Loucy (cell line): ENCODE data around the gene LDLRAD4.

Source experiments
- H2AFZ ChIP-seq: fragments of 200-600 bp; sonication (generic); 2 replicates; pipeline ENCODE4 v1.6.0; 2016; ENCODE audit warnings: antibody characterized with exemption, mild to moderate bottlenecking, low read length, moderate library complexity
- H3F3A ChIP-seq: fragments of 200-600 bp; 2 replicates; pipeline ENCODE4 v1.6.0; 2016; ENCODE audit warnings: antibody characterized with exemption, low read depth, mild to moderate bottlenecking
- H3K27me3 ChIP-seq: fragments of 200-600 bp; sonication (generic); 2 replicates; pipeline ENCODE4 v1.6.1; 2014; ENCODE audit warnings: low read length, mild to moderate bottlenecking; ENCODE audit not compliant: insufficient read depth, poor library complexity, severe bottlenecking
- H3K36me3 ChIP-seq: fragments of 200-600 bp; sonication (generic); 2 replicates; pipeline ENCODE4 v1.6.1; 2016; ENCODE audit warnings: low read length; ENCODE audit not compliant: insufficient read depth
- H3K4me1 ChIP-seq: fragments of 200-600 bp; sonication (generic); 2 replicates; pipeline ENCODE4 v1.5.1; 2014; ENCODE audit warnings: low read length, mild to moderate bottlenecking; ENCODE audit not compliant: insufficient read depth, poor library complexity, severe bottlenecking
- H3K4me2 ChIP-seq: fragments of 200-600 bp; sonication (generic); 2 replicates; pipeline ENCODE4 v1.6.0; 2014; ENCODE audit warnings: antibody characterized with exemption, low read length, low read depth, mild to moderate bottlenecking; ENCODE audit not compliant: poor library complexity, severe bottlenecking
- H3K4me3 ChIP-seq: fragments of 200-600 bp; sonication (generic); 2 replicates; pipeline ENCODE4 v1.5.1; 2014; ENCODE audit warnings: low read length, mild to moderate bottlenecking, mixed read lengths; ENCODE audit not compliant: poor library complexity, severe bottlenecking
- H3K79me2 ChIP-seq: fragments of 200-600 bp; sonication (generic); 2 replicates; pipeline ENCODE4 v1.6.1; 2014; ENCODE audit warnings: low read length; ENCODE audit not compliant: insufficient read depth
- H3K9ac ChIP-seq: fragments of 200-600 bp; sonication (generic); 2 replicates; pipeline ENCODE4 v1.6.0; 2014; ENCODE audit warnings: mild to moderate bottlenecking, low read depth, low read length, moderate library complexity; ENCODE audit not compliant: poor library complexity, severe bottlenecking
- H3K9me2 ChIP-seq: fragments of 200-600 bp; sonication (generic); replicated peaks from 2 replicates; pipeline ENCODE4 v1.6.1; 2016; ENCODE audit warnings: low read depth, low read length, mixed read lengths
- H3K9me3 ChIP-seq: fragments of 200-600 bp; sonication (generic); 2 replicates; pipeline ENCODE4 v1.6.1; 2014; ENCODE audit warnings: mild to moderate bottlenecking, antibody characterized with exemption, low read length, low read depth; ENCODE audit not compliant: insufficient read depth
- H4K20me1 ChIP-seq: fragments of 200-600 bp; sonication (generic); 2 replicates; pipeline ENCODE4 v1.6.0; 2014; ENCODE audit warnings: antibody characterized with exemption, low read length, mild to moderate bottlenecking; ENCODE audit not compliant: insufficient read depth, poor library complexity, severe bottlenecking
- CTCF ChIP-seq: fragments of 200-600 bp; sonication (generic); conservative IDR thresholded peaks from 2 replicates; pipeline ENCODE4 v1.5.1; 2014; ENCODE audit warnings: mild to moderate bottlenecking, antibody characterized with exemption, low read length
- EZH2phosphoT487 ChIP-seq: fragments of 200-600 bp; IDR thresholded peaks from 2 replicates; pipeline ENCODE4 v1.6.1; 2018; ENCODE audit warnings: antibody characterized with exemption, mild to moderate bottlenecking, moderate library complexity, borderline replicate concordance

LDLRAD4 gene

DNA sequence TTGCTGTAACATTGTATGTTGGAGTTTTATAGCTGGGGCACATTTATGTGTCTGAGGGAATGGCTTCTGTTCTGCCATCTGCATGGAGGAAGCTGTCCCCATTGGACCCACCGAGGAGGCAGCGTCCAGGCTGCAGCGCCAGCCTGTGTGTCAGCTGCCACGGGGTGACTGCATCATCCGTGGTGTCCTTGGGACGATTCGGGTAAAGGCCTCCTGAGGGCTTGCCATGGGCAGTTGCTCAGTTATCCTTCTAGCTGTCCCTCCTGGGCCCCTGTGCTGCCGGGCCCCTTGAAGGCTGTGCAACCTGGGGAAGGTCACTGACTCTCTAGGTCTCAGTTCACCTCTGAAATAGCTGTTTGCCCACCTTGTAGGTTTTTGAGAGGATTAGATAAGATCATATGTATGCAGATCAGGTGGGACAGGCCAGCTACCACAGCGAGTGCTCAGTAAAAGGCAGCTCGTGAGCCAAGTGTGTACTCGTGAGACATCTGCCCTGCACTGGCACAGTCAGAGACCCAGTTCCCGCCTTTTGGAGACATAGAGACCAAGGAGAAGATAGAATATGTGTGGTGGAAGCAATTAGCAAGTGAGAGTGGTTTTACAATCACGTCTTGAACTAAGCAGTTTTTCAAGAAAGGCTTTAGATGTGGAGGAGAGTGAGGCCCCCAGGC is 10.6 kb downstream of the LDLRAD4 start:
- Histone ChIP-seq H3K36me3 (no peaks in the 10 kb centered on the region), H3K9me3 (no peaks in the 10 kb centered on the region), H3F3A (no peaks in the 10 kb centered on the region), H3K4me3 (no peak overlapping the region), H3K79me2 (peaks cover 64% of the 10 kb centered on the region), H3K9ac (no peak overlapping the region), H3K9me2 (no peaks in the 10 kb centered on the region), H4K20me1 (no peaks in the 10 kb centered on the region), H3K4me1 (peaks cover 9% of the 10 kb centered on the region), H3K27me3 (no peaks in the 10 kb centered on the region), H3K4me2 (no peak overlapping the region), H2AFZ (no peak overlapping the region)
- no peak for TF ChIP-seq CTCF
- TF ChIP-seq EZH2phosphoT487: no peak

GRCh38 chr18:13231151-13231550 is 12.6 kb downstream of the LDLRAD4 start:
- Histone ChIP-seq H3K9me2 (no peaks in the 10 kb centered on the region), H4K20me1 (no peaks in the 10 kb centered on the region), H3K27me3 (no peaks in the 10 kb centered on the region), H3K4me3 (no peak overlapping the region), H3K9me3 (no peaks in the 10 kb centered on the region), H3F3A (no peaks in the 10 kb centered on the region), H3K4me1 (peaks cover 9% of the 10 kb centered on the region), H3K9ac (no peak overlapping the region), H2AFZ (no peak overlapping the region), H3K36me3 (no peaks in the 10 kb centered on the region), H3K4me2 (no peak overlapping the region), H3K79me2 (peaks cover 56% of the 10 kb centered on the region)
- TF ChIP-seq EZH2phosphoT487 (no peak), CTCF (no peak)

GRCh38 chr18:13232086-13232917 is 13.7 kb downstream of the LDLRAD4 start:
- Histone ChIP-seq H3F3A (no peaks in the 10 kb centered on the region), H3K9me3 (no peaks in the 10 kb centered on the region), H3K9me2 (no peaks in the 10 kb centered on the region), H3K4me3 (no peak overlapping the region), H3K4me2 (no peak overlapping the region), H3K79me2 (peaks cover 65% of the 10 kb centered on the region), H3K36me3 (no peaks in the 10 kb centered on the region), H4K20me1 (no peaks in the 10 kb centered on the region), H3K4me1 (peaks cover 9% of the 10 kb centered on the region), H3K9ac (no peak overlapping the region), H2AFZ (no peak overlapping the region), H3K27me3 (no peaks in the 10 kb centered on the region)
- TF ChIP-seq CTCF: no peak
- no peak for TF ChIP-seq EZH2phosphoT487
